Liver (tissue), 3 donors: ENCODE data around the gene IKBKE.

Experiments
- CTCF ChIP-seq: fragments of 150-350 bp; IDR thresholded peaks from 2 replicates; pipeline ENCODE4 v1.5.1; 2017; ENCODE audit warnings: improper control_type of control experiment, low read depth, low read length; ENCODE audit not compliant: missing input control
- MAX ChIP-seq: IDR thresholded peaks from 2 replicates; pipeline ENCODE4 v1.6.1; 2016; ENCODE audit warnings: antibody characterized with exemption
- NR2F2 ChIP-seq: IDR thresholded peaks from 2 replicates; pipeline ENCODE4 v1.6.1; 2016; ENCODE audit warnings: antibody characterized with exemption
- donor health status: healthy.
- donor health status: healthy.

GRCh38 chr1:206479183-206480125 lies 9.2 kb downstream of the IKBKE start:
- TF ChIP-seq MAX: no peak
- peak; percentile 81 for TF ChIP-seq CTCF
- TF ChIP-seq NR2F2: no peak
